ENCODE results near the gene AKAP6.

GRCh38 chr14:32688941-32689340 lies 359.8 kb downstream of the AKAP6 start:
- no peak for TF ChIP-seq POLR2A (IDR thresholded peaks at IDR 0.05)
- TF ChIP-seq POLR2AphosphoS5 (IDR thresholded peaks at IDR 0.05), result no peak
